Kidney (tissue), 14 donors: Measurements from ENCODE around the gene CPS1. TPM values are rescaled to one million over a fixed set of nuclear protein-coding genes. Genes with fewer than 3 reads are reported as not detected.

Source experiments
- DNase-seq, 5 donors: peaks; one replicate each; pipeline ENCODE4 v3.0.0-alpha.2; 2013 to 2020
- FAIRE-seq: peaks from 2 replicates; lab custom pipeline; 2012; peaks lifted over from hg19 to GRCh38; lab: Jason Lieb, UNC
- H3K27ac ChIP-seq, 2 donors: one replicate each; pipeline ENCODE4 v1.7.0; 2013; ENCODE audit warnings: low read depth in 2 of 2, low read length in 2 of 2, inconsistent platforms in 1 of 2
- H3K27me3 ChIP-seq: one replicate; pipeline ENCODE4 v1.7.1; 2013; ENCODE audit warnings: low read length, inconsistent platforms; ENCODE audit not compliant: control insufficient read depth, insufficient read depth
- H3K36me3 ChIP-seq, 3 donors: one replicate each; pipeline versions ENCODE4 v1.7.0 to v1.7.1; 2013; ENCODE audit warnings: low read length in 3 of 3, control low read depth in 1 of 3, inconsistent platforms in 1 of 3; ENCODE audit not compliant: insufficient read depth in 3 of 3, control insufficient read depth in 2 of 3
- H3K4me1 ChIP-seq, 3 donors: one replicate each; pipeline versions ENCODE4 v1.7.0 to v1.7.1; 2013; ENCODE audit warnings: low read length in 3 of 3, inconsistent platforms in 1 of 3, low read depth in 1 of 3; ENCODE audit not compliant: control insufficient read depth in 2 of 3, insufficient read depth in 2 of 3
- H3K4me3 ChIP-seq, 3 donors: one replicate each; pipeline versions ENCODE4 v1.7.0 to v1.8.1; 2013; ENCODE audit warnings: low read length in 3 of 3, control low read depth in 1 of 3, inconsistent platforms in 1 of 3
- H3K9ac ChIP-seq, 3 donors: one replicate each; pipeline versions ENCODE4 v1.7.0 to v1.7.1; 2013; ENCODE audit warnings: low read length in 3 of 3, control low read depth in 1 of 3, inconsistent platforms in 1 of 3
- H3K9me3 ChIP-seq, 3 donors: one replicate each; pipeline versions ENCODE4 v1.7.0 to v1.7.1; 2013; ENCODE audit warnings: low read length in 3 of 3, control low read depth in 1 of 3, inconsistent platforms in 1 of 3; ENCODE audit not compliant: control insufficient read depth in 2 of 3, insufficient read depth in 1 of 3
- intact Hi-C: fragments of 100-400 bp; cut with DNase I; formaldehyde crosslinking; loops from one replicate; pipeline ENCODE4 v1.11.1; 2022
- polyA plus RNA-seq: library from polyadenylated mRNA; stranded (reverse); fragments of 350-450 nt; fragmentation: Illumina TruSeq; extraction: RNeasy Lipid Tissue Mini Kit (QIAGEN cat#74804); gene quantifications from one replicate; pipeline ENCODE4 v1.2.3, GENCODE V29; 2014; ENCODE audit warnings: low read depth, low replicate concordance; ENCODE audit not compliant: insufficient read depth
- total RNA-seq: library from RNA; stranded (reverse); fragmentation: NEBNext Ultra II Directional; extraction: Animal tissue kit (Norgen Biotek cat#: 25700); gene quantifications from one replicate; pipeline ENCODE4 v1.2.1, GENCODE V29; 2021
- TF ChIP-seq, protein P1 (sequence below): IDR thresholded peaks from 3 replicates; pipeline ENCODE4 v1.5.1; 2012; ENCODE audit warnings: mild to moderate bottlenecking, moderate library complexity, borderline replicate concordance; ENCODE audit not compliant: insufficient read depth; ENCODE audit errors: extremely low read depth
- donor health status: control.
- donor health status: control.
- donor health status: control.
- donor health status: control.
- donor health status: control.
- donor health status: DM: yes; HTN: yes; CAD: no.
- donor health status: Normal renal cell carcinoma (clear cell type).

Gene CPS1
- total and polyA plus RNA-seq, 2 donors from 2014 or later, result 6.7 TPM

- intact Hi-C loops, result no loop called here
- Histone ChIP-seq H3K27me3 (no peaks in the 10 kb centered on the region), H3K4me1 (no peaks in the 10 kb centered on the region), H3K27ac (no peak overlapping the region), H3K36me3 (no peaks in the 10 kb centered on the region), H3K4me3 (no peak overlapping the region), H3K9ac (no peak overlapping the region), H3K9me3 (no peaks in the 10 kb centered on the region)
- TF ChIP-seq, protein P1, sequence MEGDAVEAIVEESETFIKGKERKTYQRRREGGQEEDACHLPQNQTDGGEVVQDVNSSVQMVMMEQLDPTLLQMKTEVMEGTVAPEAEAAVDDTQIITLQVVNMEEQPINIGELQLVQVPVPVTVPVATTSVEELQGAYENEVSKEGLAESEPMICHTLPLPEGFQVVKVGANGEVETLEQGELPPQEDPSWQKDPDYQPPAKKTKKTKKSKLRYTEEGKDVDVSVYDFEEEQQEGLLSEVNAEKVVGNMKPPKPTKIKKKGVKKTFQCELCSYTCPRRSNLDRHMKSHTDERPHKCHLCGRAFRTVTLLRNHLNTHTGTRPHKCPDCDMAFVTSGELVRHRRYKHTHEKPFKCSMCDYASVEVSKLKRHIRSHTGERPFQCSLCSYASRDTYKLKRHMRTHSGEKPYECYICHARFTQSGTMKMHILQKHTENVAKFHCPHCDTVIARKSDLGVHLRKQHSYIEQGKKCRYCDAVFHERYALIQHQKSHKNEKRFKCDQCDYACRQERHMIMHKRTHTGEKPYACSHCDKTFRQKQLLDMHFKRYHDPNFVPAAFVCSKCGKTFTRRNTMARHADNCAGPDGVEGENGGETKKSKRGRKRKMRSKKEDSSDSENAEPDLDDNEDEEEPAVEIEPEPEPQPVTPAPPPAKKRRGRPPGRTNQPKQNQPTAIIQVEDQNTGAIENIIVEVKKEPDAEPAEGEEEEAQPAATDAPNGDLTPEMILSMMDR, result no peak
- no peak for FAIRE-seq
- no peak for DNase-seq
Measured at GRCh38 chr2:210611466-210611865, 55.1 kb downstream of the CPS1 start.

DNA sequence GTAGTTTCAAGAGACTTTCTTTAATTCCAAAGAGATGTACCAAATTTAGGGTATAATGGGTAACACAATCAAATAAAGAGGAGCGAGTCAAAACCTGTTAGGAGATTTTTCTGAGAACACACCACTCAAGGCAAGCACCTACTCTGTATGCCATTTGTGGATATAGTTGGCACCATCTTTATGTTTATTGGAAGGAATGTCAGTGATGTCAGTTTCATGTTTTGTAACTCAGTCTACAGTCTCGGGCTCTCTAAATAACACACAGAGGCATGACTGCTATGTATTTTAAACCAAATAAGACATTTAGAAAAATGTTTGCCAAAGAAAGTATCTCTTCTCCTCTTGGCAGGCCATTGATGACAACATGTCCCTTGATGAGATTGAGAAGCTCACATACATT is 59.7 kb downstream of the CPS1 start:
- intact Hi-C loops, result no loop called here

GRCh38 chr2:210617318-210617717 is 60.9 kb downstream of the CPS1 start:
- Histone ChIP-seq H3K4me3 (no peak overlapping the region), H3K9me3 (no peaks in the 10 kb centered on the region), H3K9ac (no peak overlapping the region), H3K27ac (no peak overlapping the region), H3K27me3 (no peaks in the 10 kb centered on the region), H3K36me3 (no peaks in the 10 kb centered on the region), H3K4me1 (no peaks in the 10 kb centered on the region)
- FAIRE-seq (no peak), DNase-seq (no peak)
- TF ChIP-seq, protein P1, result no peak
- intact Hi-C loops, result no loop called here

More for the DNA sequence above, 59.7 kb downstream of the CPS1 start:
- Histone ChIP-seq H3K9me3 (no peaks in the 10 kb centered on the region), H3K9ac (no peak overlapping the region), H3K4me1 (no peaks in the 10 kb centered on the region), H3K4me3 (no peak overlapping the region), H3K36me3 (no peaks in the 10 kb centered on the region), H3K27ac (no peak overlapping the region), H3K27me3 (no peaks in the 10 kb centered on the region)
- TF ChIP-seq, protein P1, result no peak
- DNase-seq (no peak), FAIRE-seq (no peak)

DNA sequence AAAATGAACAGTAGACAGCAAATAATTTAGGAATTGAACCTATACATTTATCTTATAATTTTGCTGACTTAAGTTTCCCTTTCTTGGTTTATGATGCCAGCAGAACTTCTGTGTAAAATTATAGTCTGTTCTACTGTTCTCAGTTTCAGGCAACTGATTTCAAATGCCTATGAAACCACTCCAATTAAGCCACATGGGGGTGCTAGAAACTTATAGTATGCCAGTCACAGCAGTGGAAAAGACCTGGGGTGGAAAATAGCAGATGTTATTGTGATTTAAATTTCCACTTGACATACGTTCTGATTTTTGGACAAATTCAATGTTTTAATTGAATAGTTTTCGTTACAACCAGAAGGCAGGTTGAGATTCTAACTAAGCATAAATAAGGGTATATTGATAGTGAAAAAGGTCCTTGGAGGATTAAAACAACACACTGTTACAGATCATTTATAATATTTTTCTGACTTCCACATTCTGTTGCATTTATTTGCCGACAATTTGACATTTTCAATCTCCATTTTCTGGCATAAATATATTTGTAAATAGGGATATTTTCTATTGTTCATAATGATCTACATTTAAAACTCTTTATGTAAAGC is 61.4 kb downstream of the CPS1 start:
- intact Hi-C loops, result no loop called here
- H3K36me3 ChIP-seq, result no peaks in the 10 kb centered on the region
- H3K9me3 ChIP-seq, result no peaks in the 10 kb centered on the region
- no peaks in the 10 kb centered on the region for H3K27me3 ChIP-seq
- H3K4me1 ChIP-seq, result no peaks in the 10 kb centered on the region
- FAIRE-seq (peak; percentile 74), DNase-seq (peak in 3 of 5 donors; percentile 31 to 79 (median 71))
- H3K9ac ChIP-seq, result no peak overlapping the region
- TF ChIP-seq, protein P1, result peak; percentile 64
- no peak overlapping the region for H3K27ac ChIP-seq
- no peak overlapping the region for H3K4me3 ChIP-seq
